ENCODE results near the gene PLXNA2.

GRCh38 chr1:208013210-208013609 is 231.0 kb downstream of the PLXNA2 start:
- TF ChIP-seq CTCF (conservative IDR thresholded peaks at IDR 0.05; ENCODE audit: low read depth, low read length) (no peak), USF2 (IDR thresholded peaks at IDR 0.05; ENCODE audit: low read depth, low read length) (no peak)
